GM12874 (cell line): ENCODE measurements around the gene PPM1B.

Experiments used
- TF ChIP-seq, protein P1 (sequence below): IDR thresholded peaks from 2 replicates; pipeline ENCODE4 v1.5.1; 2011; ENCODE audit warnings: low read depth, mild to moderate bottlenecking, control low read depth, low read length, moderate library complexity; ENCODE audit not compliant: insufficient read depth

Gene PPM1B

GRCh38 chr2:44201648-44202165 lies 33.0 kb downstream of the PPM1B start:
- TF ChIP-seq, protein P1, sequence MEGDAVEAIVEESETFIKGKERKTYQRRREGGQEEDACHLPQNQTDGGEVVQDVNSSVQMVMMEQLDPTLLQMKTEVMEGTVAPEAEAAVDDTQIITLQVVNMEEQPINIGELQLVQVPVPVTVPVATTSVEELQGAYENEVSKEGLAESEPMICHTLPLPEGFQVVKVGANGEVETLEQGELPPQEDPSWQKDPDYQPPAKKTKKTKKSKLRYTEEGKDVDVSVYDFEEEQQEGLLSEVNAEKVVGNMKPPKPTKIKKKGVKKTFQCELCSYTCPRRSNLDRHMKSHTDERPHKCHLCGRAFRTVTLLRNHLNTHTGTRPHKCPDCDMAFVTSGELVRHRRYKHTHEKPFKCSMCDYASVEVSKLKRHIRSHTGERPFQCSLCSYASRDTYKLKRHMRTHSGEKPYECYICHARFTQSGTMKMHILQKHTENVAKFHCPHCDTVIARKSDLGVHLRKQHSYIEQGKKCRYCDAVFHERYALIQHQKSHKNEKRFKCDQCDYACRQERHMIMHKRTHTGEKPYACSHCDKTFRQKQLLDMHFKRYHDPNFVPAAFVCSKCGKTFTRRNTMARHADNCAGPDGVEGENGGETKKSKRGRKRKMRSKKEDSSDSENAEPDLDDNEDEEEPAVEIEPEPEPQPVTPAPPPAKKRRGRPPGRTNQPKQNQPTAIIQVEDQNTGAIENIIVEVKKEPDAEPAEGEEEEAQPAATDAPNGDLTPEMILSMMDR: no peak

DNA sequence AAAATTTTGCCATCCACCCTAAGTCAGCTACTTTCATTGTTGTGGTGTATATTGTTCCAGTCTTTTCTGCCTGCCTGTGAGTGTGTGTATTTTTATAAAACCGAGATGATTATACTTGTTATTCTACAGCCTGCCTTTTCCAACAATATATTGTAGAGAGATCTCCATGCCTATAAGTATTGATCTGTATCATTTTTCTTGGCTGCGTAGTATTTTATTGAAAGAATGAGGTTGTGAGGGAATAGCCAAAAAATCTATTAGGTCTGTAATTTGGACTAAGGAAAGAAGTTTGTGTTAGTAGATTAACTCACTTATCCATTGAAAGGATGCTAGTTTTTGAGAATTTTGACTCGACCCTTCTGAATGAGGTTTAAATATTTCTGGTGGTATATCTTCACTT lies 34.9 kb downstream of the PPM1B start:
- TF ChIP-seq, protein P1: no peak

DNA sequence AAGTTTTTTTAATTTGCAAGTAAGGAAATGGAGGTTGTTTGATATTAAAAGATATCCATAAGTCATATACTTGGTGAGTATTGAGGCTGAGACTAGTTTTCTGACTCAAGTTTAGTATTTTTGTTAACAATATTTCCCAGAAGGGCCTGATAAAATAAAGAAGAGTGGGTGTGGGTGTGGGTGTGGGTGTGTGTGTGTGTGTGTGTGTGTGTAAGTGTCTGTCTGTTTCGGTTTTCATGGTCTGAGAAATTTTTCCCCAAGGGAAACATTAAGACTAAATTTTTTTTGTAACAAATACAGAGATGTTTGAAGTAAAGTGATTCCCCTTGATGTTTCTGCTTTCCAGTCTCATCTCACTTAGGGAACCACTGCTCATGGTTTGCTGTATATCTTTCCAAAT lies 36.5 kb downstream of the PPM1B start:
- TF ChIP-seq, protein P1: no peak

- TF ChIP-seq, protein P1: no peak
These were observed 38.4 kb downstream of the PPM1B start for GRCh38 chr2:44207102-44207501.

- TF ChIP-seq, protein P1: no peak
These were observed 41.7 kb downstream of the PPM1B start for GRCh38 chr2:44210362-44210761.

DNA sequence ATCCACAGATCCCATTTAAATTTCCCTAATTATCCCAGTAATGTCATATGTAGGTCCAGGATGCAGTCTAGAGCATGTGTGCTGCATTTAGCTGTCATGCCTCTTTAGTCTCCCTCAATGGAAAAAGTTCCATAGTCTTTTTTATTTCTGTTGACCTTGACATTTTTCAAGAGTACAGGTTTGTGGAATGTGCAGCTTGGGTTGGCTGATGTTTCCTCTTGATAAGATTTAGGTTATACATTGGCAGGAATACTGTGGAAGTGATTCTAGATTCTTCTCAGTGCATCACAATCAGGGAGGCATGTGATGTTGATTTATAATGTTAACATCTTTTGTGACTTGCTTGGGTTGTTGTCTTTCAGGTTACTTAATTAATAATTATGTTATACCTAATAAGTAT lies 42.5 kb downstream of the PPM1B start:
- TF ChIP-seq, protein P1: no peak

GRCh38 chr2:44212302-44212701 lies 43.6 kb downstream of the PPM1B start:
- TF ChIP-seq, protein P1: no peak
